ENCODE results near the gene RHBDL1.
A peak's percentile ranks its signal among the peaks of the same experiment; 100 is the strongest.

RHBDL1 gene

GRCh38 chr16:648781-649589, 26.5 kb upstream of the RHBDL1 start, which contains the start of gene WDR90 (continued):
- TF ChIP-seq ZNF335 (tag by site-specific recombination; conservative IDR thresholded peaks at IDR 0.05) (peak; percentile 79), YY2 (tag by site-specific recombination; IDR thresholded peaks at IDR 0.05) (peak; percentile 97), ZNF391 (tag by site-specific recombination; IDR thresholded peaks at IDR 0.05; ENCODE audit: borderline replicate concordance, low read depth) (peak; percentile 66; the same call in 1 of the 2 replicates), ZNF121 (tag by site-specific recombination; IDR thresholded peaks at IDR 0.05) (0 out of 2 replicates have a peak, but pooled peaks have one; percentile 12), SP3 (tag by site-specific recombination; IDR thresholded peaks at IDR 0.05) (peak; percentile 76), BCL11A (tag by site-specific recombination; IDR thresholded peaks at IDR 0.05; ENCODE audit: low read depth) (peak; percentile 41; the same call in 1 of the 2 replicates), ZNF10 (tag by site-specific recombination; IDR thresholded peaks at IDR 0.05) (peak; percentile 35; the same call in 1 of the 2 replicates), ZNF501 (tag by site-specific recombination; IDR thresholded peaks at IDR 0.05) (0 out of 2 replicates have a peak, but pooled peaks have one; percentile 28), ZNF621 (tag by site-specific recombination; IDR thresholded peaks at IDR 0.05) (no peak), RBAK (tag by site-specific recombination; IDR thresholded peaks at IDR 0.05) (no peak), ZNF449 (tag by site-specific recombination; IDR thresholded peaks at IDR 0.05) (peak; percentile 99), ZNF610 (tag by site-specific recombination; IDR thresholded peaks at IDR 0.05; ENCODE audit: borderline replicate concordance) (peak; percentile 66; the same call in 1 of the 2 replicates), SP2 (tag by site-specific recombination; IDR thresholded peaks at IDR 0.05) (peak; percentile 86), ZXDB (tag by site-specific recombination; IDR thresholded peaks at IDR 0.05) (peak; percentile 83), INSM2 (tag by site-specific recombination; IDR thresholded peaks at IDR 0.05) (no peak), KLF1 (tag by site-specific recombination; IDR thresholded peaks at IDR 0.05) (peak; percentile 75), ZBTB20 (tag by site-specific recombination; IDR thresholded peaks at IDR 0.05) (peak; percentile 73; the same call in 1 of the 2 replicates), ZNF214 (tag by site-specific recombination; IDR thresholded peaks at IDR 0.05; ENCODE audit: borderline replicate concordance) (no peak), ATF2 (tag by site-specific recombination; IDR thresholded peaks at IDR 0.05; ENCODE audit: low read depth) (peak; percentile 28; the same call in 1 of the 2 replicates), ZNF639 (tag by site-specific recombination; IDR thresholded peaks at IDR 0.05) (no peak), OVOL3 (tag by site-specific recombination; IDR thresholded peaks at IDR 0.05) (0 out of 2 replicates have a peak, but pooled peaks have one; percentile 22), BCL11B (tag by site-specific recombination; IDR thresholded peaks at IDR 0.05; ENCODE audit: low read depth) (peak; percentile 77), KLF17 (tag by site-specific recombination; IDR thresholded peaks at IDR 0.05) (peak; percentile 23; the same call in 1 of the 2 replicates), FEZF1 (tag by site-specific recombination; IDR thresholded peaks at IDR 0.05) (no peak), ZNF529 (tag by site-specific recombination; IDR thresholded peaks at IDR 0.05; ENCODE audit: insufficient replicate concordance) (no peak), ZNF580 (tag by site-specific recombination; IDR thresholded peaks at IDR 0.05) (peak; percentile 33; the same call in 1 of the 2 replicates), TSHZ1 (tag by site-specific recombination; IDR thresholded peaks at IDR 0.05; ENCODE audit: borderline replicate concordance) (peak; percentile 10; the same call in 1 of the 2 replicates), ZNF600 (tag by site-specific recombination; IDR thresholded peaks at IDR 0.05) (peak; percentile 67)
